Glutamatergic neuron (in vitro differentiated cells): ENCODE results near the gene GABRG2. TPM values are rescaled to one million over a fixed set of nuclear protein-coding genes. Genes with fewer than 3 reads are reported as not detected.

Experiments used
- DNase-seq: peaks from one replicate; pipeline ENCODE4 v3.0.0; 2022
- H3K27ac Mint-ChIP-seq: one replicate; pipeline ENCODE4 v1.8.0; 2020; ENCODE audit warnings: mild to moderate bottlenecking, mixed read lengths, inconsistent platforms; ENCODE audit not compliant: unreplicated experiment
- H3K27me3 Mint-ChIP-seq: one replicate; pipeline ENCODE4 v1.8.0; 2020; ENCODE audit warnings: mild to moderate bottlenecking, moderate library complexity, mixed read lengths, inconsistent platforms; ENCODE audit not compliant: unreplicated experiment
- H3K36me3 Mint-ChIP-seq: one replicate; pipeline ENCODE4 v1.8.0; 2020; ENCODE audit warnings: mild to moderate bottlenecking, mixed read lengths, inconsistent platforms; ENCODE audit not compliant: unreplicated experiment
- H3K4me1 Mint-ChIP-seq: one replicate; pipeline ENCODE4 v1.8.0; 2020; ENCODE audit warnings: mild to moderate bottlenecking, low read depth, mixed read lengths, inconsistent platforms; ENCODE audit not compliant: unreplicated experiment
- H3K4me3 Mint-ChIP-seq: one replicate; pipeline ENCODE4 v1.8.0; 2020; ENCODE audit warnings: mild to moderate bottlenecking, mixed read lengths, inconsistent platforms; ENCODE audit not compliant: unreplicated experiment
- H3K9me3 Mint-ChIP-seq: one replicate; pipeline ENCODE4 v1.8.0; 2020; ENCODE audit warnings: mild to moderate bottlenecking, moderate library complexity, mixed read lengths, inconsistent platforms; ENCODE audit not compliant: unreplicated experiment
- CTCF ChIP-seq: fragments of 200-600 bp; sonication (generic); IDR thresholded peaks from one replicate; pipeline ENCODE4 v1.5.0; 2021; ENCODE audit not compliant: partially characterized antibody, unreplicated experiment
- total RNA-seq: library from RNA; stranded (reverse); fragmentation: NEBNext Ultra II Directional; extraction: Animal tissue kit (Norgen Biotek cat#: 25700); gene quantifications from one replicate; pipeline ENCODE4 v1.2.1, GENCODE V29; 2021; ENCODE audit not compliant: unreplicated experiment

GABRG2 gene
- total RNA-seq, 1 donor from 2014 or later: 4.5 TPM

GRCh38 chr5:162196351-162196750 is 128.8 kb downstream of the GABRG2 start:
- Mint-ChIP-seq H3K9me3 (no peaks in the 10 kb centered on the region), H3K27me3 (peaks cover 2% of the 10 kb centered on the region), H3K27ac (no peak overlapping the region), H3K36me3 (no peaks in the 10 kb centered on the region), H3K4me1 (no peaks in the 10 kb centered on the region), H3K4me3 (no peak overlapping the region)
- no peak for TF ChIP-seq CTCF
- no peak for DNase-seq

GRCh38 chr5:162202285-162202880 is 134.8 kb downstream of the GABRG2 start:
- Mint-ChIP-seq H3K27ac (no peak overlapping the region), H3K4me3 (no peak overlapping the region), H3K36me3 (no peaks in the 10 kb centered on the region), H3K27me3 (peaks cover 3% of the 10 kb centered on the region), H3K4me1 (peaks cover 5% of the 10 kb centered on the region), H3K9me3 (no peaks in the 10 kb centered on the region)
- TF ChIP-seq CTCF: no peak
- DNase-seq: no peak

Other genes with a start within 250 kb of the GABRG2 start
- not detected for gene GABRA1, start 219.7 kb upstream of the GABRG2 start, total RNA-seq